Aorta (tissue), 5 donors: ENCODE measurements around the gene NUP85. TPM values are rescaled to one million over a fixed set of nuclear protein-coding genes. Genes with fewer than 3 reads are reported as not detected.

Source experiments
- ATAC-seq: fragments of 200-7000 bp; cut with Tn5 transposase; one replicate; pipeline ENCODE4 v1.9.1; 2022; ENCODE audit warnings: moderate library complexity; ENCODE audit not compliant: low FRiP score
- DNase-seq, 2 donors: peaks; one replicate each; pipeline ENCODE4 v3.0.0-alpha.2; 2020
- H3K27ac ChIP-seq, 2 donors: one replicate each; pipeline ENCODE4 v1.5.1; 2013; ENCODE audit warnings: low read length in 2 of 2, mild to moderate bottlenecking in 2 of 2, moderate library complexity in 2 of 2, control low read depth in 1 of 2, inconsistent platforms in 1 of 2, low read depth in 1 of 2
- H3K27me3 ChIP-seq, 2 donors: one replicate each; pipeline ENCODE4 v1.6.1; 2013; ENCODE audit warnings: control low read depth in 1 of 2, low read length in 1 of 2, mild to moderate bottlenecking in 1 of 2, moderate library complexity in 1 of 2; ENCODE audit not compliant: insufficient read depth in 2 of 2, control insufficient read depth in 1 of 2
- H3K36me3 ChIP-seq, 2 donors: one replicate each; pipeline ENCODE4 v1.6.1; 2013; ENCODE audit warnings: control low read depth in 1 of 2, low read length in 1 of 2, mild to moderate bottlenecking in 1 of 2; ENCODE audit not compliant: insufficient read depth in 2 of 2, control insufficient read depth in 1 of 2
- H3K4me1 ChIP-seq, 2 donors: one replicate each; pipeline ENCODE4 v1.6.1; 2013; ENCODE audit warnings: low read length in 2 of 2, control low read depth in 1 of 2, mild to moderate bottlenecking in 1 of 2, moderate library complexity in 1 of 2; ENCODE audit not compliant: insufficient read depth in 2 of 2, control insufficient read depth in 1 of 2
- H3K4me3 ChIP-seq, 2 donors: one replicate each; pipeline ENCODE4 v1.5.1; 2013; ENCODE audit warnings: low read length in 2 of 2, control low read depth in 1 of 2, mild to moderate bottlenecking in 1 of 2
- H3K9me3 ChIP-seq: one replicate; pipeline ENCODE4 v1.6.1; 2013; ENCODE audit warnings: mild to moderate bottlenecking, low read length; ENCODE audit not compliant: control insufficient read depth
- WGBS, 2 donors: extraction: QIAGEN DNeasy Blood & Tissue Kit; methylation state at CpG; one replicate each; pipeline ENCODE4 v1.1.7; 2013; 5-methylcytosine and 5-hydroxymethylcytosine counted together
- intact Hi-C, 2 donors: fragments of 100-400 bp; cut with DNase I; formaldehyde crosslinking; loops; one replicate each; pipeline versions ENCODE4 v1.14.2 to v1.15.0; 2022
- polyA plus RNA-seq, 2 donors: library from polyadenylated mRNA; stranded (reverse); fragments of 200-250 nt; gene quantifications; one replicate each; pipeline ENCODE4 v1.2.3, GENCODE V29; 2013
- total RNA-seq, 2 donors: library from RNA; stranded (reverse); fragmentation: NEBNext Ultra II Directional; extraction: Animal tissue kit (Norgen Biotek cat#: 25700); gene quantifications; one replicate each; pipeline ENCODE4 v1.2.1, GENCODE V29; 2021
- donor health status: healthy with polysubstance abuse.
- donor health status: Bipolar disorder and iron deficiency.
- donor health status: DM: no; HTN: no; CAD: no.
- donor health status: DM: no; HTN: no; CAD: no.
- donor health status: DM: yes; HTN: yes; CAD: no.

The NUP85 gene
- total and polyA plus RNA-seq, 4 donors = 17.2 to 99.5 (median 73.6) TPM

GRCh38 chr17:75265614-75266315, 60.3 kb downstream of the NUP85 start:
- DNase-seq = no peak
- no peak for ATAC-seq
- 89 to 90% methylated on average over 17 of the region's 17 CpGs for WGBS, 2 donors

GRCh38 chr17:75266316-75267152, 61.1 kb downstream of the NUP85 start:
- ATAC-seq (no peak), DNase-seq (no peak)
- H3K9me3 ChIP-seq = no peaks in the 10 kb centered on the region
- H3K27me3 ChIP-seq = no peaks in the 10 kb centered on the region
- H3K4me3 ChIP-seq = no peak overlapping the region
- intact Hi-C loops = no loop called here
- 88 to 92% methylated on average over 13 of the region's 13 CpGs for WGBS, 2 donors
- no peak overlapping the region for H3K27ac ChIP-seq
- peaks cover 0 to 6% of the 10 kb centered on the region in 2 donors for H3K4me1 ChIP-seq
- H3K36me3 ChIP-seq = peaks cover 0 to 3% of the 10 kb centered on the region in 2 donors

More at GRCh38 chr17:75265614-75266315, 60.3 kb downstream of the NUP85 start:
- Histone ChIP-seq H3K4me3 (no peak overlapping the region), H3K36me3 (peaks cover 0 to 3% of the 10 kb centered on the region in 2 donors), H3K27me3 (no peaks in the 10 kb centered on the region), H3K9me3 (no peaks in the 10 kb centered on the region), H3K27ac (no peak overlapping the region), H3K4me1 (peaks cover 0 to 6% of the 10 kb centered on the region in 2 donors)
- intact Hi-C loops = no loop called here

DNA sequence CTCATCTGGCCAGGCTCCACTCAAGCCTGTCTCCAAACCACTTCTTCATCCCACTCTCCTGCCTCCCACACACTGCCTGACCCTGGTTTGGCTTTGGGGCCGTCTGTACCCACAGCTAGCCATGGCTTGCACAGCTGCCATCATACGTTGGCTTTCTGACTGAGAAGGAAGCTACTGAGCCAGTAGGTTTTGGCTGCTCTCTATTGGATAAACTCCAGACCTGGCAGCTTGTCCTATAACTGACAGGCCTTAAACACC, 61.6 kb downstream of the NUP85 start:
- intact Hi-C loops = no loop called here
- no peak overlapping the region for H3K4me3 ChIP-seq
- no peak overlapping the region for H3K27ac ChIP-seq
- no peaks in the 10 kb centered on the region for H3K9me3 ChIP-seq
- DNase-seq (no peak), ATAC-seq (no peak)
- peaks cover 0 to 6% of the 10 kb centered on the region in 2 donors for H3K4me1 ChIP-seq
- H3K36me3 ChIP-seq = peaks cover 0 to 3% of the 10 kb centered on the region in 2 donors
- WGBS, 2 donors = 0 to 8% methylated on average over 2 of the region's 2 CpGs
- H3K27me3 ChIP-seq = no peaks in the 10 kb centered on the region

DNA sequence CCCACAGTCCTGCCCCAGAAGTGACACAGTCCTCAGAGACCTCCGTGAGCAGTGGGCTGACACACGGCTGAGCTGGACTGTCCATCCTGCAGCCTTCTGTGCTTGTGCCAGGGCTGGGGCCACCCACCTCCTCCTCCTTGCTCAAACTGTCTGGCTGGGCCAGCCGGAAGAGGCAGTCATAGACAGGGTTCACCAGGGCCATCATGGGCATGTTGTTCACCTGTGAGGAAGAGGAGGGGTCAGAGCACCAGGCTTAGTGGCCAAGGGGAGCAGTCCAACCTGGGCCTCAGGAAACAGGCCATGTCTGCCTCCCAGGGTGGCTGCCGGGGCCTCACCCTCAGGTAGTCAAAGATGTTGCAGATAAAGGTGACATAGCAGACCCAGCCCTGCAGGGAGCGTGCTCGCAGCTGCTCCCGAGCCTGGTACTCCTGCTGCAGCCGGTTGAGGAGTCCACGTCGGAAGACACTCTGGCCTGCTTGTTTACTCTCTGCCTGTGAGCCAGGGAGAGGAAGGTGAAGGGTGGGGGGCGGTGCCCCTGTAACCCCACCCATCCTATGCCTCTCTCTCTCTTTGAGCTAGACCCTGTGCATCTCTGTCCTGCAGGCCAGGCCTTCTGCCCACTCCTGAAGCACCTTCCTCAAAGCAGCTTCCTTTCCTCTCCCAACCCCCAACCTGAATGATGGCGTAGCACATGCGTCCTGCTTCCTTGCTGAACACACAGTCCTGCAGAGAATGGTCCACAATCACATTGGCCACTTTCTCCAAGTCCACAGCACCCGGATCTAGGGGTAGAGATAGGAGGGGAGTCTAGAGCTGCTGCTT, 62.1 kb downstream of the NUP85 start:
- H3K27me3 ChIP-seq = no peaks in the 10 kb centered on the region
- H3K27ac ChIP-seq = no peak overlapping the region
- DNase-seq = no peak
- peaks cover 0 to 3% of the 10 kb centered on the region in 2 donors for H3K36me3 ChIP-seq
- intact Hi-C loops = no loop called here
- H3K4me3 ChIP-seq = no peak overlapping the region
- 39 to 42% methylated on average over 14 of the region's 14 CpGs for WGBS, 2 donors
- H3K4me1 ChIP-seq = peaks cover 0 to 3% of the 10 kb centered on the region in 2 donors
- no peak for ATAC-seq
- H3K9me3 ChIP-seq = no peaks in the 10 kb centered on the region

- Histone ChIP-seq H3K27ac (peak overlapping the region in 1 of 2 donors; percentile 78), H3K36me3 (peaks cover 0 to 3% of the 10 kb centered on the region in 2 donors)
Measured at GRCh38 chr17:75269844-75270217, 64.4 kb downstream of the NUP85 start.

DNA sequence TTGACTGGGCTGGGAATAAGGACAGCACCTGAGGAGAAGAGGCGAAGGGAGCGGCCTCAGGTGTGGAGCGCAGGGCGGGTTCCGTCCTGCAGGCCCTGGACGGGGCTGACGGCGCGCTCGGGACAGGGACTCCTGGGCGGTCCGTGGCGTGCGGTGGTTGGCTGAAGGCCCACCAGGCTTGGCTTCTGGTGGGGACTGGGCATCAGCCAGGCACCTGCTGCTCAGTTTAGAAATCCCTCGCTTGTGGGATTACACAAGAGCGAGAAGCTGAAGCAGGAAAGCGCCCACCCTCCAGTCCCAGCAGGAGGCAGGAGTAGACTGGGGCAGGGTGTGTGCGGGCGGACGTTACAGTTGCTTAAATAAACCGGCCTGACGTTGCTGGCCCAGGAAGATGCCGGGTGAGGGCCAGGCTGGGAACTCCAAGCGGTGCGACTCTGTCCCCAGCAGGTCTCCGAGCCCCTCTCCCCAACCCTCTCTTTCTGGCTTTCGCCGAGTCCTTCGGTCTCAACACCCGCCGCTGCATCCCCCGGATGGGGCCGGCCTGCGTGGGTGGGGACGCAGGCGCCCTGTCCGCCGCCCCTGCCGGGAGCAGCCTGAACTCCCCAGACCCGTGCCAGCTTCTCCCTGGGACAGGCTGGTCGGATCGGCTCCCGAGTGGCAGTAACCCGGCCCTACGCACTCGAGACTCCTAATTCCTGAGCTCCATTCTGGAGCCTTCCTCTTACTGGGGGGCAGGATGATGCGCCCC, 64.9 kb downstream of the NUP85 start:
- 0 to 1% methylated on average over 37 to 47 of the region's 47 CpGs for WGBS, 2 donors
- Histone ChIP-seq H3K9me3 (no peaks in the 10 kb centered on the region), H3K4me1 (peaks cover 0 to 3% of the 10 kb centered on the region in 2 donors), H3K36me3 (peaks cover 0 to 3% of the 10 kb centered on the region in 2 donors), H3K4me3 (peak overlapping the region; percentile 56 to 76), H3K27ac (peak overlapping the region; percentile 71 to 78), H3K27me3 (no peaks in the 10 kb centered on the region)
- DNase-seq (peak; percentile 81 to 89), ATAC-seq (peak; percentile 73)
- intact Hi-C loops = loop anchor here in 1 of 2 donors (5.0 kb wide), 1 partner anchor 142 kb away; no protein-coding TSS in a partner anchor

More at GRCh38 chr17:75269844-75270217, 64.4 kb downstream of the NUP85 start:
- Histone ChIP-seq H3K27me3 (no peaks in the 10 kb centered on the region), H3K4me3 (peak overlapping the region in 1 of 2 donors; percentile 76), H3K9me3 (no peaks in the 10 kb centered on the region), H3K4me1 (peaks cover 0 to 3% of the 10 kb centered on the region in 2 donors)
- ATAC-seq (no peak), DNase-seq (no peak)
- intact Hi-C loops = loop anchor here in 1 of 2 donors (5.0 kb wide), 1 partner anchor 142 kb away; no protein-coding TSS in a partner anchor
- WGBS, 2 donors = 17 to 18% methylated on average over 6 of the region's 6 CpGs

DNA sequence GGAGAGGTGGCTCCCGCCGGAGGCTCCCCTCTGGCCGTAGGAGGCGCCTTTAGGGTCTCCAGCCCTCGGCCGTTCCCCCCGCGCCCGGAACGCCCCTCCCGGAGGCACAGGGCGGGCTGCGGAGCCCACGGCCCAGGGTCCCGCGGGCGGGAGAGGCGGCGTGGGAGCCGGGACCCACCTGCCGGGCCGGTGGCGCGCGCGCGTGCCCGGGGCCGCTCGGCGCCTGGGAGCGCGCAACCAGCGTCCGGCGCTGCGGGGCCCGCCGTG, 65.4 kb downstream of the NUP85 start, which contains the start of gene MIF4GD:
Gene MIF4GD (minus strand): TSS at position 266 of the 267 bp plus-strand sequence. CDS start 1,036 bp downstream, outside the sequence.
- intact Hi-C loops = loop anchor here in 1 of 2 donors (5.0 kb wide), 1 partner anchor 141 kb away; no protein-coding TSS in a partner anchor
- no peak for ATAC-seq

More for the DNA sequence above, 65.4 kb downstream of the NUP85 start, which contains the start of gene MIF4GD:
- Histone ChIP-seq H3K9me3 (no peaks in the 10 kb centered on the region), H3K4me3 (peak within 1 kb of the TSS; percentile 56 to 76), H3K27me3 (no peaks in the 10 kb centered on the region), H3K27ac (peak within 1 kb of the TSS; percentile 71 to 78), H3K36me3 (no peaks in the 10 kb centered on the region), H3K4me1 (peaks cover 0 to 3% of the 10 kb centered on the region in 2 donors)
- no peak for DNase-seq
- 1% methylated on average over 17 to 39 of the region's 39 CpGs for WGBS, 2 donors
